GM19351 (cell line): Measurements from ENCODE around the gene NUPR1.
"Not testable (repeated sequence)": the region's sequence is repeated elsewhere in the genome, so short reads cannot be mapped to it uniquely, and the experiment has no call there.

Source experiments
- ATAC-seq: cut with Tn5 transposase; IDR thresholded peaks from one replicate; pipeline ENCODE4 v1.9.1; 2021; ENCODE audit warnings: mild to moderate bottlenecking, moderate library complexity; ENCODE audit not compliant: unreplicated experiment

Gene NUPR1

GRCh38 chr16:28527985-28528384, 10.8 kb downstream of the NUPR1 start:
- ATAC-seq = no peak

GRCh38 chr16:28527100-28527785, 11.5 kb downstream of the NUPR1 start:
- not testable (repeated sequence) for ATAC-seq

DNA sequence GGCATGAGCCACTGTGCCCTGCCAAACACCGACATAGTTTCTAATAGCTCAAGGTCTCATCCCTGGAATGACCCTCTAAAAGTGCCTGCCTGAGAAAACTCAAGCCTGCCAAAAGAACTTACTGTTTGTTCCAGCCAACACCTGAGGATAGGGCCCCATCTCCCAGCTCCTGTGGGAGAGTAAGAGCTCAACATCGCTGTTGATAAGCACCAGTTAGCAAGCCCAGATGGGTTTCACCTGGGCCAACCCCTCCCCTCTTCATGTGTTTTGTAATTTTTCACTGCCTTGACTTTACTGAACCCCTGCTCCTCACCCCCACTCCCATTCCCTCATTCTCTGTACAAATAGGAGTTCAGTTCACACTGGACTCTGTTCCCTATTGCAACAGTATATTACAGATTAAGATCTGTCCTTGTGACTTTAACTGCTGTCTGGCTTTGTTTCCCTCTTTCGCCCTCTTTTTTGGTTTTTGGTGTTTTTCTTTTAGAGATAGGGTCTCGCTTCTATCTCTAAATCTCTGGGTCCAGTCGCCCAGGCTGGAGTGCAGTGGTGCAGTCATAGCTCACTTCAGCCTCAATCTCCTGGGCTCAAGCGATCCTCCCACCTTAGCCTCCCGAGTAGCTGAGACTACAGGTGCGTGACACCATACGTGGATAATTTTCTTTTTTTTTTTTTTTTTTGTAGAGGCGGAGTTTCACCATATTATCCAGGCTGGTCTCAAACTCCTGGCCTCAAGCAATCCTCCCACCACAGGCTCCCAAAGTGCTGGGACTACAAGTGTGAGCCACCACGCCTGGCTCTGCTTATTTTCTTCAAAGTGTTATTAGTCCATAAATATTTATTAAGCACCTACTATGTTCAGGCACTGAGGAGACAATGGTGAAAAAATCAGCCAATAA, 12.3 kb downstream of the NUPR1 start:
- ATAC-seq = no peak

GRCh38 chr16:28524681-28525171, 14.0 kb downstream of the NUPR1 start:
- ATAC-seq = no peak

- no peak for ATAC-seq
These were observed 16.0 kb downstream of the NUPR1 start for GRCh38 chr16:28522792-28523191.

- no peak for ATAC-seq
These were observed 17.3 kb downstream of the NUPR1 start for GRCh38 chr16:28521436-28521835.

- ATAC-seq = no peak
These were observed 18.1 kb downstream of the NUPR1 start for GRCh38 chr16:28520672-28521071.

- ATAC-seq = no peak
These were observed 24.5 kb downstream of the NUPR1 start for GRCh38 chr16:28514246-28514645.

DNA sequence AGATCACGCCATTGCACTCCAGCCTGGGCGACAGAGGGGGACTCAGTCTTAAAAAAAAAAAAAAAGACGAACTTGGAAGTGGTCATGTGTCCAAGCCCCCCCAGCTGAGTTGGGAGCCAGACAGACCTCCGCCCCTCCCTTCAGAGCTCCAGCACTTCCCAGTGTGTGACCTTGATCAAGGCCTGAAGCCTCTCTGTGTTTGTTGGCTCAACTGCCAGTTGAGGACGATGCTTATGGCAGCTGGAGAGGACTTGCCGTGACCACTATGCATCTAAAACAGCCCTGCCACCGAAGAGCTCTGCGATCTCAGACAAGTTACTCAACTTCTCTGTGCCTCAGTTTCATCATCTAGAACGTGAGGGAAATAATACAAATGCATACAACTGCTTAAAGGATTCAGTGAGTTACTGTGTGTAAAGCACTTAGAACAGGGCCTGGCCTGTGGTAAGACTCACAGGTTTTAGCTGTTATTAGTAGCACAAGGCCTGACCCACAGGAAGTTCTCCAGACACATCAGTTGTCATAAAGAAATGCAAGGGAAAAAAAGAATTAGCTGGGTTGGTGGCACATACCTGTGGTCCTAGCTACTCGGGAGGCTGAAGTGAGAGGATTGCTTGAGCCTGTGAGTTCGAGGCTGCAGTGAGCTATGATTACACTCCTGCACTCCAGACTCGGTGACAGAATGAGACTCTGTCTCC, 25.1 kb downstream of the NUPR1 start:
- ATAC-seq = no peak

- no peak for ATAC-seq
These were observed 26.7 kb downstream of the NUPR1 start for GRCh38 chr16:28511801-28512789.

DNA sequence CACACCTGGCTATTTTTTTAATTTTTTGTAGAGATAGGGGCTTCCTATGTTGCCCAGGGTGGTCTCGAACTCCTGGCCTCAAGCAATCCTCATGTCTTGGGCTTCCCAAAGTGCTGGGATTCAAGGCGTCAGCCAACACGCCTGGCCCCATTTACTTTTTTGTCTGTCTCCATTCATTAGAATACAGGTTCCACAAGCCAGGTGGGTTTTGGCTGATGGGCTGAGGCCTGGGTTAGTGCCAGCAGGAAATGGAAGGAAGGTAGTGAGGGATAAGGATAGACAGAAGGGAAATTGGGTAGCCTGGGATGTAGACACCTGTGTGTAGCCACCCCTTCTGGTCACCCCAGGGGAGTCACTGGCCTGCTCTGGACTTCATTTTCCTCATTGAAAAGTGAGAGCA, 27.7 kb downstream of the NUPR1 start:
- no peak for ATAC-seq

GRCh38 chr16:28505489-28506137, 33.2 kb downstream of the NUPR1 start:
- no peak for ATAC-seq

DNA sequence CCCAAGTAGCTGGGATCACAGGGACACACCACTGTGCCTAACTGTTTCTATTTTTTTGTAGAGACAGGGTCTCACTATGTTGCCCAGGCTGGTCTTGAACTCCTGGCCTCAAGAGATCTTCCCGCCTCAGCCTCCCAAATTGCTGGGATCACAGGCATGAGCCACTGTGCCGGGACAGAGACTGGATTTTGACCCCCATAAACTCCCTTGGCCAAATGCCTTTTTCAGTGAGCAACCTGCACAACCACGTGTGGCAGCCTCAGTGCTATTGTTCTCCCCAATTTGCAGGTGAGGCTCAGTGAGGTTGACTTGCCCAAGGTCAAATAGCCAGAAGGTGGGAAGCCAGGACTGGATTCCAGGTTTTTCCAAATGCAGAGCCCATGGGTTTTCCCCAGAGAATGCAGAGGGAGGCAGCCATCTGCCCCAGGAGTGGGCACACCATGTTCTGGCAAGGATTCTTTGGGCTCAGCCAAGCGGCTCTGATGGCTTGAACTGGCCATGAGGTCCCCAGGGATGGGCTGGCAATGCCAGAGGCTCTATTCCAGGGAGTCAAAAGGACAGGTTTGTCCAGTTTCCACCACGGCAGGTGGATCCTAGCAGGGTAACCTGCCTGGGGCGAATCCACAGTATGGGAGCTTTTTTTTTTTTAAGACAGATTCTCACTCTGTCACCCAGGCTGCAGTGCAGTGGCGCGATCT, 33.9 kb downstream of the NUPR1 start:
- ATAC-seq = no peak

- no peak for ATAC-seq
These were observed 35.1 kb downstream of the NUPR1 start for GRCh38 chr16:28503470-28504259.

GRCh38 chr16:28502290-28502689, 36.5 kb downstream of the NUPR1 start:
- no peak for ATAC-seq

DNA sequence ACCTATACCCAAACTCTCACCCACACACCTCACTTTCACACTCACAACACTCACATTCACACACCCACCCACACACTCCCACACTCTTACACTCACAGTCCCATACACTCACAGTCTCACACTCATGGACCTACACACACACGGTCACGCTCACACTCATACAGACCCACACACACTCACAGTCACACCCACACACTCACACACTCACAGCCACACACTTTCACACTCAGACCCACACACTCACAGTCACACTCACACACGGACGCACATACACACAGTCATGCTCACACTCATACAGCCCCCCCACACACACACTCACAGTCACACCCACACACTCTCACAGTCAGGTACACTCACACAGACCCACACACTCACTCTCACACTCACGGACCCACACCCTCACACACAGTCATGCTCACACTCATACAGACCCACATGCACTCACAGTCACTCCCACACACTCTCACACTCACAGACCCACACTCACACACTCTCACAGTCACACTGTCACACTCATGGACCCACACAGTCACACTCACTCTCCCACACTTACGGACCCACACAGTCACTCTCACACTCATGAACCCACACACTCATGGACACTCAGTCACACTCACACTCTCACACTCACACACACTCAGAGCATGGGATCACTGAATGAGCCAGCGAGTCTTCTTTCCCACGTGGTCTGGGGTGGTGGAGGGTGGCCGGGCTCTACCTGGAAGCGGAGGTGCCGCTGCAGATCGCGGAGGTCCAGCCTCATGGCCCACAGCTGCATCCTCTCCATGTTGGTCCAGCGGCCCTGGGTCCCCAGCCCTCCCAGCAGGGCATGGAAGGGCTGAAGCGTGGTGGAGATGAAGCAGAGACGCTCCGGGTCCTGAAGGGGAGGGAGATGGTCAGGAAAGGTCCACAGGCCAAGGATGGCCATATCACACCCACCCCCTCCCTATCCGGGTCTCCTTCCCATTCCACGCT, 37.2 kb downstream of the NUPR1 start:
- ATAC-seq = no peak
